CD4-positive, alpha-beta T cell treated with Interferon alpha-2 for 1 hour (primary cell): ENCODE measurements around the gene ANTXRL.
"Not testable (repeated sequence)": the region's sequence is repeated elsewhere in the genome, so short reads cannot be mapped to it uniquely, and the experiment has no call there.

Experiments used
- DNase-seq, 2 donors: peaks; one replicate each; pipeline ENCODE4 v3.0.0-alpha.2; 2020 to 2022

Gene ANTXRL

DNA sequence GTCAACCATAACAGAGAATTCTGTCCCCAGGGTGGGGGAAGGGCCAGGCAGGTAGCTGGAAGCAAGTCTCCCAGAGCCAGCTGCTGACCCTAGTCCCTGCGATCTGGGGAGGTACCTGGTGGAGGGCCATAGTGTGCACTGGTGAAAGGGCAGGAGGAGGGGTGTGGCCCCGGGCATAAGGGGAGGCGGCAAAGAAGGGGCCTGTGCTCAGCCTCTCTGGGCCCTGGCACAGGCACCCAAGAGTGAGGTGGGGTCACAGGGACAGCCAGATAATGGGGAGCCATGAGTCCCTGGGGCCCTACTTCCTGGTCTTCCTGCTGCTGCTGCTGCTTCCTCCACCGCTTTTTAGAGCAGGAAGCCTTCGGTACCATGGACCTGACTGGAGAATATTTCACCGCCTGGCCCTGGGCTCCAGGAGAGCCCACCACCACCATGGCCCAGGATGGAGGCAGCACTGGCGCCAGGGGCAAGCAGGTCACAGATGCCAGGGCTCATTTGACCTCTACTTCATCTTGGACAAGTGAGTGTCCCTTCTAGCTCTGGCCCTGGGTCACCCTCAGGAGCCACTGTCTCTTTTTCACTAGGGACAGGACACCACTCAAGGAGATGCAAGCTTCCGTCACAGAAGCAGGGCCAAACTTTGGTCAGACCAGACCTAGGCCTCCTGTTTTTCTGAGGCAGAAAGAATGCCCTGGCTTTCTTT is at the start of gene ANTXRL:
Gene ANTXRL (plus strand): TSS at position 7 of the 703 bp plus-strand sequence. CDS start 266 bp downstream, at position 273.
- DNase-seq, result no peak

DNA sequence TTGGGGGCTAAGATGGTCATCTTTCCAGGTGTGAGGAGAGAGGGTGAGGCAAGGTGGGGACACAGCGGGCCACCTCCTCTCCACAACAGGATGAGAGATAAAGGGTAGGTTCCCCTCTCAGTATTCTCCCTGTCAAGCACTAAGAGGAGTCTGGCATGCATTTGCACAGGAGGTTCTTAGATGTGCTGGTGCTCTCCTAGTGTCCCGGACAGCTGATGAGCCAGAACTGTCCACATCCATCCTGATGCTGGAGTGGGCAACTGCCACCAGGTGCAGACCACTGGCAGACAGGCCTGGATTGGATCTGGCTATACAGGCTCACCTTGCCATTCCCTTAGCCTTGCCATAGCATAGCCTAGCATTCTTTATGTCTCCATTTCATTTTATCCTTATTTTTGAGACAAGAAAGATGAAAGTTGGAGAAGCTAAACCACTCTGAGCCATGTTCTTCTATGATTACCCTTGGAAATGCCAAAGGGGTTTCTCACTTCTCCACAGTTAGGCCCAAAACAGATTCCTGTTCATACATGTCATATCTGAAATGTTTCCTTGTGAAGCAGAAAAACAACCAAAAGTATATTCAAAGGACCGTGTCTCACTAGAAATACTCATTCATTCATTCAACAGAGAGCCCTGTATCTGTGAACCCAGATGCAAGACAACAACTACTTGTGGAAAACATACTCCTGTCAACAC is 48.8 kb upstream of the ANTXRL start:
- DNase-seq, result no peak

DNA sequence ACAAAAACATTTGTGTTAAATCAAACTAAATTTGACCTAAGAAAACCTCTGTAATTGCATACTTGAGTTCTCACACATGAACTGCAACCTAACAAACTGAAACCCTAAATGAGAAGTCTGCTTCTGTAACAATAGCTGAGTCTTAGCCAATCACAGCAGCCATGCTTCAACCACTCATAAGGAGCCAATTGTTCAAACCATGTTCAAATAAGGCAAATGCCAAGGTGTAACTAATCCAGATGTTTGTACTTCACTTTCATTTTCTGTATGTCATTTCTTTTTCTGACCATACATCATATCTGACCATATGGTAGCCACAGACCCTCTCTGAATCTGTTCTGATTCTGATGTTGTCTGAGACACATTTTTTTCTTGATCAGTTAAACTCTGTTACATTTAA is 47.5 kb upstream of the ANTXRL start:
- DNase-seq, result no peak

GRCh38 chr10:46239993-46240683 is 46.7 kb upstream of the ANTXRL start:
- DNase-seq, result no peak

- no peak for DNase-seq
These were observed 45.9 kb upstream of the ANTXRL start for GRCh38 chr10:46240684-46241565.

GRCh38 chr10:46245381-46245900 is 41.4 kb upstream of the ANTXRL start:
- no peak for DNase-seq

GRCh38 chr10:46246400-46247180 is 40.2 kb upstream of the ANTXRL start:
- not testable (repeated sequence) for DNase-seq

DNA sequence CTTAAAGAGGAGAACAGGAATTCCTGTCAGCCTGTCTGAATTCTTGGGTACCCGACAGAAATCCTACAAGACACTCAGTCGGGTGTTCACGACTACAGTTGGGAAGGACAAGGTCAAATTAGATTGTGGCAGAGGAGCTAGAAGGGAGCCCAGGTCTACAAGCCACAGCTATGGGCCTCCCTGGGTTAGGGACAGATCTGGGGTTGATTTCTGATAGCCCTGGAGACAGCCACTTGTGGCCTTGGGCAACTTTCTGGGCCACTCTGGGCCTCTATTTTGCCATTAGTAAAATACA is 39.7 kb upstream of the ANTXRL start:
- DNase-seq, result no peak

GRCh38 chr10:46247808-46248569 is 38.8 kb upstream of the ANTXRL start:
- no peak for DNase-seq

GRCh38 chr10:46248651-46249146 is 38.1 kb upstream of the ANTXRL start:
- no peak for DNase-seq

GRCh38 chr10:46249617-46250344 is 37.0 kb upstream of the ANTXRL start:
- DNase-seq, result not testable (repeated sequence)

- DNase-seq, result no peak
These were observed 36.3 kb upstream of the ANTXRL start for GRCh38 chr10:46250481-46250880.

DNA sequence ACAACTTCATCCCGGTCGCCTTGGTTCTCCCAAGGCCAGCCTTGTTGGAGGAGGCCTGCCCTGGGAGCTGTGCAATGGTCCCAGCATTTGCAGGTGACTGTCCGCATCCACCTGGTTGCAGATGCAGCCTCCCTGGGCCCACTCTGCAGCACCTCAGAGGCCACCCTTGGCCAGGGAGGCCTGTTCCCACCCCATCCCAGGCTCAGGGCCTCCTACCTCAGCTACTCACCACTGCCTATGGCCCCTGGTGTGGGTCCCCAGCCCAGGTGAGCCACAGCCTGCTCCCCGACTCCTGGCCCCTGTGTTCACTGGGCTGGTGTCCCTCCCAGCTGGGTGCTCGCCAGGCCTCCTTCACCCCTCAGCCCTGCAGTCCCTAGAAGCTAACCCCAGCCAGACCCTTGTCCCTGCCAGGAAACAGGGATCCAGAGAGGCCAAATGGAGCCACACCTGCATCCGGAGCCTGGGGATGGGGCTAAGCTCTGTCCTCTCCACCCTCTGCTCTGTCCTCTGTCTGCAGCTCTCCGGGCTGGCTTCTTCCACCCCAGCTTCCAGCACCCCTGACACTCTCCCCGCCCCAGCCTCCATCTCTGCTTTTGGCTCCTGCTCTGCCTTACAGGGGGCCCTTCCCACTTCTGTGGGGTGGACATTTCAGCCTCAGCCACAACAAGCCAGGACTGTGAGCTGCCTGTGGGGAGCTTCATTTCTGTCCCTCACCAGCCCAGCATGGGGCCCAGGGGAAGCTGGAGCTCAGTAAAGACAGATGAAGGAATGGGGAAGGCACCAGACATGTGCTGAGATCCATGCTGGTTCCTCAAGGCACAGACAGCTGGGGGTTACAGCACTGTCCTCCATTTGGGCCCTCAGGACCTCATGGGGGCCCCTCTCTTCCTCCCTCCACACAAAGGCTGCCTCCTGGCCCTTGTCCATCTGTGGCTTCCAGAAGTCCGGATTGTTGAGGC is 35.6 kb upstream of the ANTXRL start:
- no peak for DNase-seq

GRCh38 chr10:46251857-46252847 is 34.6 kb upstream of the ANTXRL start:
- no peak for DNase-seq

DNA sequence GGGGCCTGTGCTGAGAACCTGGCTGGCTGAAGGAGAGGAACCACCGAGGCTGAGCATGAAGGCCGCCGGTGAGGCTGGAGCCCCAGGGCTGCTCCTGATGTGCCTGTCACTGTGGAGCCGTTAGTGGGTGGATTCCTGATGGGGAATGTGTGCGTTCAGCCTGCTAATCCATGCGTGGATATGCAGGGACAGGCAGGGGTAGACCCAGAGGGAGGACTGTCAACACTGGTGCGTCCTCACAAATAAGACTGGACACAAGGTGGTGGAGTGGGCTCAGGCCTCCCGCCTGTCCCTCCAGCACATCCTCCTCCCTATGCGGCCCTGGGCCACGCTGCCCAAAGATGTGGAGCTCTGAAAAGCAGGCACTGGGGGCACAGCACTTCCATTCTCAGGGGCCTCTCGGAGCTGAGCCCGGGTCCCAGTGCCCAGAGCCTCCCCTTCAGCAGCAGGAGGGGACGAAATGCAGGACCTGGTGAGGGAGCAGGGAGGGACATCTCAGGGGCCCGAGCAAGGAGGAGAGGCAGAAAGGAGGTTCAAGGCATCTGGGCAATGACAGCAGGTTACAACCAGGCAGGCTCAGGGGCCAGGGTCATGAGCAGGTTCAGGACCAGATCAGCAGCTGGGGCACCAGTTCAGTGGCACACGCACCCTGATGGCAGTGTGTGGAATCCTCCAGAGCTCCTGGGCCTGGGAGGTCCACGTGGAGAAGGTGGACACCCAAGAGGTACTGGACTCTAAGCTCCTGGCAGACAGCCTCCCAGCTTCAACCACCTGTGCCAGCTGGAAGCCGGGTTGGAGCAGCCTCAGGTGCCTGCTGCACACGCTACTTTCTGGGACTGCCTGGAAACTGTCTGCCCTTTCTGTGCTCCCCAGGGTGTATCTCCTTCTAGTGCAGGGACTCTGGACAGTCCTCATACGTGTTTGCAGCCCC is 33.5 kb upstream of the ANTXRL start:
- DNase-seq, result no peak

DNA sequence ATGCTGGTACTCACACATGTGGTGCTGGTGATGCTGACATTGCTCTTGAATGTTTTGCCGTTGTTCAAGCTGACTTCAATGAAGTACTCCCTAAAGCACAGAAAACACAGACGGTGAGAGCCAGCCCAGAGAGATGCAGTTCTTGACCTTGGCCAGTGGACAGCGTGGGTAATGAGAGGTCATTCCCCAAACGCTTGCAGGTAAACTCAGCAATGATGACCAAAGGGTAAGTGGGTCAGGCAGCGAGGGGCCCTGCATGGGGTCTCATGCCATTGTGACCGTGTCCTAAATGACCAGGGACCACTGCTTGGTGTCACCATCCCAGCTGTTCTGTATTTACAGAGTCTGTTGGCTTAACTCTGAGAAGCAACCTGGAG is 32.8 kb upstream of the ANTXRL start:
- DNase-seq, result no peak

DNA sequence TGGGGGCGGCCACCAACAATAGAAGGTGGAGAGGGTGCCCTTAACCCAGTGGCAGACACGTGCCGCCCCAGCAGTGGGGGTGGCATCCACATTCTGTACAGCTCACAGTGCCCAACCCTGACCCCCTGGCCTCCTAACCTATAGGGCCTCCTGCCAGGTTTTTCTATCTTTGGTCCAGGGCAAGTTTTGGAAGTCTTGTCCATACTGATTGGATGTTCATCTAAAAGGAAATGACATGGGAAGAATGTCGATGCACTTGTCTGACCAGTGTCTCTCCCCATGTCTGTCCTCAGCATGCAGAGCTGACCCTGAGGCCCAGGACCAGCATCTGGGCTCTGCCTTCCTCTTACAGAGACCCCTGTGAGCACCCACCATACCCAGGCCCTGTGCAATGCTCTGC is 32.3 kb upstream of the ANTXRL start:
- no peak for DNase-seq
